ENCODE results near the gene HIRIP3.
"Not testable (repeated sequence)": the region's sequence is repeated elsewhere in the genome, so short reads cannot be mapped to it uniquely, and the experiment has no call there.

HIRIP3 gene

GRCh38 chr16:30016555-30017276, 21.3 kb upstream of the HIRIP3 start:
- DNase-seq = no peak

GRCh38 chr16:30015450-30015849, 20.0 kb upstream of the HIRIP3 start:
- DNase-seq = not testable (repeated sequence)

DNA sequence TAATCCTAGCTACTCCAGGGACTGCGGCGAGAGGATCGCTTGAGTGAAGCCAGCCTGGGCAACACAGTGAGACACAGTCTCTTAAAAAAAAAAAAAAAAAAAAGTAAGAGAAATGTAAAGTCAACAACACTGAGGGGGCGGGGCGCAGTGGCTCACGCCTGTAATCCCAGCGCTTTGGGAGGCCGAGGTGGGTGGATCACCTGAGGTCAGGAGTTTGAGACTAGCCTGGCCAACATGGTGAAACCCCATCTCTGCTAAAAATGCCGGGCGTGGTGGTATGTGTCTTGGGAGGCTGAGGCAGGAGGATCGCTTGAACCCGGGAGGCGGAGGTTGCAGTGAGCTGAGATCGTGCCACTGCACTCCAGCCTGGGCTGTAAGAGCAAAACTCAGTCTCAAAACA, 17.2 kb upstream of the HIRIP3 start:
- not testable (repeated sequence) for DNase-seq

DNA sequence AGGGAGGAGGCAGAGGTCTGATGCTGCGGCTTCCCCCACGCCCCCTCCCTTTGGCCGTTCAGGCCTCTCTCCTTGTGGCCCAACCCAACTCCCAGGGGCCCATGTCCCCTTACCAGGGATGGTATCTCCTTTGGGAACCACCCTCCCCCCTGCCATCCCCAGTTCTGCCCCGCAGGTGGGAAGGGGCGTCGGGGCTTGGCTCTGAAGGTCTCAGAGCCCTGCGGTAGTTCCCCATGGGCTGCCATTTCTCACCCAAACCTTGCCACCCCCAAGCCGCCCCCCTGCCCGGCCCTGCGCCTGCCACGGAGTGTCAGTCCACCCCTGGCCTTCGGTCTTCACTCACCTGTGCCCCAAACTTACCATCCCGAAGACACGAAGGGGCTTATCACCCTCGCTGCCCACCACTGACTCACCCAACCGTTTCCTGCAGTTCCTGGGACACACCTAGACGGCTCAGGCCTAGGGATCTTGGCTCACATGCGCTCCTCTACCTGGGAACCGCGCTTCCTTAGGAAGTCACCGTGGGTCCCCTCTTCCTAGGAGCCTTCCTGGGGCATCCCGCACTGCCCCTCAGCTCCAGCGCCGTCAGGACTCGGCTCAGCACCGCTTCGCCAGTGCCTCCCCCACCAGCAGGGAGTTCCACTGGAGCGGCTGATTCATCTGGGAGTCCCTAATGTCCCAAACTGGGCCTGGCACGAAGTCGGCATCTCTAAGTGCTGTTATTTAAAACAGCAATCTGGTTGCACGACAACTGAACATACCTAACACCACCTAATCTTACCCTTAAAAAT, 16.5 kb upstream of the HIRIP3 start:
- DNase-seq = no peak

- DNase-seq = peak in 1 of 2 experiments; percentile 48
Measured at GRCh38 chr16:30010844-30011713, 15.7 kb upstream of the HIRIP3 start, which contains the start of gene DOC2A. Gene DOC2A, minus strand, starts transcription at chr16:30011027. Its CDS starts 805 bp downstream, at chr16:30010222.

GRCh38 chr16:30009990-30010843, 14.8 kb upstream of the HIRIP3 start:
- no peak for DNase-seq

DNA sequence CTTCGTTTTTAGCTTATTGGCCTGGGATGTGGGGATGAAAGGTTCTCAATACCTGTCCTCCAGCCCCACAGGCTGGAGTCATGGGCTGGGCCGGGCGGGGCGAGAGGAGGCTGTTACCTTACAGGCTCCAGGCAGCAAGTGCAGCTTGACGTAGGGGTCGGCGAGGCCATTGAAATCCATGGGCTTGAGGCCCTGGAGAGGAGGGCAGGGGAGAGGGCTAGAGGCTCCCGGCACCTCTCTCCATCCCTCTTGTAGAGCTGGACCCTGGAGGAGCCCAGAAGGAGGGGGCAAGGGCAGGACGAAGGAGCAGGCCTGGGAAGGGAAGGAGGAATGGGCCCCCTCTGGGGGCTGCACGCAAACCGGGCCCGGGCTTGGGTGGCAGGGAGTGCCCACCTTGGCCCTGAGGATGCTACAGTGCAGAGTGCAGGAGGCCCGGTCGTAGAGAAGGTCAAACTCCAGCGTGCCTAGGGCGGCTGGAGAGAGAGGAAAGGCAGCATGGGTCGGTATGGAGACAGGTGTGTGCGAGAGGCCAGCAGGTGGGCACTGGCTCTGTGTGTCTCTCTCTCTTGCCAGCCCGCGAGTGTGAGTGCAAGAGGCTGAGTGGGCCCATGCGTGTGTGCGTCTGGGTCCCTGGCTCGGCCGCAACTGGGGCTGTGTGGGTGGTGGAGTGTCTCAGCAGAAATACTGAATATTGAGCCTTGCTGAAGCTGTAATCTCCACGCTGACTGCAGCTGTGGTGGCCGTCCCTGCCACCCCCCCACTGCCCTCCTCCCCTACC, 13.9 kb upstream of the HIRIP3 start:
- DNase-seq = no peak

DNA sequence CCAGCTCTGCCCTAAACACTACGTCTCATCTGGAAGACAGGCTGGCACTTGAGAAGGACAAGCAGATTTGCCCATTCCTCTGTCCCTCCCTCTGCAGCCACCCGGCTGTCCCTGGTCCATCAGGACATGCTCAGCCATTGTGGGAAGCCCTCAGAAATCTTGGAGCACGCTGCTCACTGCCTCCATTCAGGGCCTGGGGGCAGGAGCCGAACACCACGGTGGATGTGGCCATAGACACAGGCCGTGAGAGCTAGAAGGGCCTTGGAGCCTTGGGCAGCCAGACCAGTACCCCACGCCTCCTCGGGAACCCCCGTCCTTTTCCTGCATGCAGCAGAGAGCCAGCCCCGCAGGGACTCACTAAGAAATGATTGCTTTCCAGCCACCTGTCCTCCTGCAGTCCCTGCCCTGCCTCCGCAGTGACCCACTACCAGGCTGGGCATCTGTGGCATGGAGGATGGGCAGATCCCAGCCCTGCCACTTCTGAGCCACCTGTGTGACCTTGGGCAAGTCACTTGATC, 12.0 kb upstream of the HIRIP3 start:
- DNase-seq = no peak

DNA sequence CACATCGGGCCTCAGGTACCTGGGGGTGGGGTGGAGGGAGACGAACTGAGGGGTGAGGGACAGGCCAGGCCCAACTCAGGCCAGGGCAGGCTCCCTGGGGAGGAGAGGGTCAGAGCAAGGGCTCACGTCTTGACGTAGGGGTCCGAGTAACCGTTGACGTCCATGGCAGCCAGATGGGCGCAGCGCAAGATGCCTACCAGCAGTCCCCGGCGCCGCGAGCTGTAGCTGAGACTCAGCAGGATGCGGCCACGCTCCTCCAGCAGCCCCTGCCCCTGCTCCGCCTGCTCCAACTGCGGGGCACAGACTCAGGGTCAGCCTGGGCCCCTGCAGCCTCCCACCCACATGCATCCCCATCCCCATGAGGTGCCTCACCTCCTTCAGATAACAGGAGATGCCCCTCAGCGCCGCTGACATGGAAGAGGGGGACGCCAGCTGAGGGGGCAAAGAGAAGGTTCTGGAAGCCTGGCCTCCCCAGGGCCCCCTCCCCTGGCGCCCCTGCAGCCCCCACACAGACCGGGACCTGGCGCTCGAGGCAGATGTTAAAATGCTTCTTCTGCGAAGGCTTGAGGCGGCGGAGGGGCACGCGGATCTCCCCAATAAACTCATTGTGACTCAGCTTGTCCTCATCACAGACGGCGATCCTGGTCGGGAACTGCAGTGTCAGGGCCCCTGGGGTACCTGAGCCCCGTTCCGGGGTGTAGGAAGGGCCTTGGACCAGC, 11.4 kb upstream of the HIRIP3 start:
- no peak for DNase-seq

DNA sequence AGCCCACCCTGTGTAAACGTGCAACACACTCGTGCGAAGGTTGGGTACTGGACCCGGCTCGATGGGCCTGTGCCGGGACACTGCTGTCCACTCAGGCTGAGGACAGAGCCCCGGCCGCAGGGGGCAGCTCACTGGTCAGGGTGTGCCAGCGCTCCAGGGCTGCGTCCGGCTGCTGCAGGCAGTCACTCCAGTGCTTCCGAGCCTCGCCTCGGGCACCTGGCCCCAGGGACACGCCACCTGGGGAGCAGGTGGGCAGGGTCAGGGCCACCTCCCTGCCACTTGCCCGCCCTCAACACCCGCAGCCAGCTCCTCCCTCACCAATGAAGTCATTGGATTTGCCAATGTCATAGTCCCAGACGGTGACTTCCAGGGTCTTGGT, 10.7 kb upstream of the HIRIP3 start:
- no peak for DNase-seq

GRCh38 chr16:30005341-30006094, 10.1 kb upstream of the HIRIP3 start:
- peak in 1 of 2 experiments; percentile 52 for DNase-seq

GRCh38 chr16:30004811-30005242, 9.4 kb upstream of the HIRIP3 start:
- DNase-seq = no peak

DNA sequence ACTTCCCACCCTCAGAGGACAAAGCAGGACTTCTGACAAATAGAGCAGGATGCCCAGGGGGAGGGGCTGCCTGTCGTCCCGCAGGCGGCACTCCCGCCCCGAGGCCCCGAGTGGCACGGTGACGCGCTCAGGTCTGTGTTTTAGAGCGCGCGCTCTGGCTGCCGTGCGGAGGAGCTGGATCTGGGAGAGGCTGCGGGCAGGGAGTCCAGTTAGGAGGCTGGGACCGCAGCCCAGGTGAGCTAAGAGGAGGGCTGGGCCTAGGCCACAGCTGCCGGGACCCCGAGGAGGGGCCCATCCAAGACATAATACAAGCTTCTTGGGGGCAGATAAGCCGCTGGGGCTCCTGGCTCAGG, 9.0 kb upstream of the HIRIP3 start:
- DNase-seq = no peak

- DNase-seq = no peak
Measured at GRCh38 chr16:30003670-30004423, 8.4 kb upstream of the HIRIP3 start.

DNA sequence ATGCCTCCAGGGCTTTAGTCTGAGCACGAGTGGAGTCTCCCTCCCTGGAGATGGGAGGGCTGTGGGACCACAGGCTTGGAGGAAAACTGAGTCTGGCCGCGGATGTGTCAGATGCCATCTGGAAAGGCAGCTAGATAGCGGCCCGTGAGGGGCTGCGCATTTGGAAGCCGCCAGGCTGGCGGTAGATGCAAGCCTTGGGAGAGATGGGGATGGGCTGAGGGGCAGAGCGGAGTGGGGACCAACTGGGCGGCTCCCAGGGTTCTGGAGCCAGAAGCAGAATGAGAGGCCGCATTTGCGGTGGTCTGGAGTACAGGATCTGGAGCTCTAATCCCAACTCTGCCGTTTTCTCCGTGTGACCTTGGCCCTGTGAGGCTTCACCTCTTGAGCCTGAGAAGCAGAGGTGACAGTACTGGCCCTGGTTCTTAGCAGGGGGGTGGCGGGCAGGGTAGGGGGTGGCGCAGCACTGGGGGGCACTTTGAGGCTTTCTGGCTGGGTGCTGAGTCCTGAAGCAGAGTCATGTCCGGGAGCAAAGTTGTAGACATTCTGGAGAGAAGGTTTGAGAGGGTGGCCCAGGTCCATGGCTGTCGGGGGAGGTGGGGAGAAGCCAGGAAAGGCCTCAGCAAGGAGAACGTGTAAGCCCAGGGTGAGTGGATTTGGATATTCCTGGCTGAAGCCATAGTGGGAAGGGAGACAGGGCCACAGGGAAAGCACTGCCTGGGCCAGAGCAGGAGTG, 7.4 kb upstream of the HIRIP3 start:
- DNase-seq = no peak

DNA sequence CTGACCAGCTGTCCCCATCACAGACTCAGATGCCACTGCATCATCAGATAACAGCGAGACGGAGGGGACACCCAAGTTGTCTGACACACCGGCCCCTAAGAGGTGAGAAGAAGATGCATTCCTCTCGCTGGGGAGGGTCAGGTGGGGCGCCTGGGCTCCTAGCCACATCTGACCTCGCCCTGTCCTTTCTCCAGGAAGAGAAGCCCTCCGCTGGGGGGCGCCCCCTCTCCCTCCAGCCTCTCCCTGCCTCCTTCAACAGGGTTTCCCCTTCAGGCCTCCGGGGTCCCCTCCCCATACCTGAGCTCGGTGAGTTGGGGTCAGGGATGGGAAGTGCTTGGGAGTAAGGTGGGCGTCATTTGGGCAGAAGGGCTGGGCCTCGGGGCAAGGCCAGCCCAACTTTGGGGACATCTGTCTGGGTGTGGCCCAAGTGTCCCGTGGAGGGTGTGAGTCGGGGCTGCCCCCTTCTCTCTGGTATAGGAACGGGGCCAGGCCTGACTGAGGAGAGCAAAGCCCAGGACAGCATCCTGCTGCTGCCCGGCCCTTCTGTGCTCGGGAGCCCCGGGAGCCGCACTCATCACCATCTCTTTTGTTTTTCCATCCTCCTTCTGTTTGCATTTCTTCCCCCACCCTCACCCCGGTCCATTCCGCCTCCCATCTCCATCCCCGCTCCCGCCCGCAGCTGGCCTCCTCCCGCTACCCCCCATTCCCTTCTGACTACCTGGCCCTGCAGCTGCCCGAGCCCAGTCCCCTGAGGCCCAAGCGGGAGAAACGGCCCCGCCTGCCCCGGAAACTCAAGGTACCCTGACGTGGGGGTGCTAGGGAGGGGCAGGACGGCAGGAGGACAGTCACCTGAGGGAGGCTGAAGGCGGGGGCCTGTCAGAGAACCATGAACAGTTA, 5.6 kb upstream of the HIRIP3 start:
- no peak for DNase-seq

DNA sequence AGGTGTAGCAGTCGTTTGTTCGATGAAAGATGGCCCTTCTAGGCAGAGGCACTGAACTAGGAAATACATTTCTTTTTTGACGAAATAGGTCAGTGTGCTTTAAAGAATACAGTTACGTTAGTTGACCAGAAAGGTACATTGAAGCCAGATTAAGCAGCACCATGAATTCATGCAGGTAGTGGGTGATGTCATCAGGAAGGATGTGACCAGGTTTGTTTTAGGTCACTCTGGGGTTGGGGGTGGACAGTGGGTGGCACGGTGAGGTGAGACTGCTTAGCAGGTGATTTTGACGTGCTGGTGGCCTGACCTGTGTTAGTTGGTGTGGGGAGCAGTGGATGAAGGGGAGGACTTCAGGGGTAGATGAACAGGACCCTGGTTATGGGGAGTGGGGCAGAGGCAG, 4.2 kb upstream of the HIRIP3 start:
- DNase-seq = no peak

All from activated T-cell treated with anti-CD3 and anti-CD28 coated beads, Interleukin-2, amount 50 U/mL, for 48 hours (primary cell).